GM19328 (cell line): ENCODE measurements around the gene SP140L.
A peak's percentile ranks its signal among the peaks of the same experiment; 100 is the strongest.
"Not testable (repeated sequence)": the region's sequence is repeated elsewhere in the genome, so short reads cannot be mapped to it uniquely, and the experiment has no call there.

Experiments used
- ATAC-seq: cut with Tn5 transposase; IDR thresholded peaks from one replicate; pipeline ENCODE4 v1.9.1; 2021; ENCODE audit warnings: mild to moderate bottlenecking, moderate library complexity; ENCODE audit not compliant: unreplicated experiment

The SP140L gene

DNA sequence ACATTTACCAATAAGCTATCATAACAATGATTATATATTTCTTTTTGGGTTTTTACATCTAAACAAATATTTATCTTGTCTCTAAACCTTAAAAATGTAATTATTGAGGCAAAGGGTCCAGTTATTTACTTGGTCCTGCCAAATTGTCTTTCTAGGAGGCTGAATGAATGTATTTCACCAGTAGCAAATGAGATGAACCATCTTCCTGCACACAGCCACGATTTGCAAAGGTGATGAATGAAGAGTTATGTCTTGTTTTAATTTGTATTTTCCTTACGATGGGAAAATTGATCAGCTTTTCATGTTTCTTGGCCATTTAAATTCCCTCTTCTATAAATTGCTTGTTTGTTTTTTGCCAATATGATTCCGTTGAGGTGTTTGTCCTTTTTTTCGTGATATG lies 90.4 kb downstream of the SP140L start:
- ATAC-seq, result no peak

DNA sequence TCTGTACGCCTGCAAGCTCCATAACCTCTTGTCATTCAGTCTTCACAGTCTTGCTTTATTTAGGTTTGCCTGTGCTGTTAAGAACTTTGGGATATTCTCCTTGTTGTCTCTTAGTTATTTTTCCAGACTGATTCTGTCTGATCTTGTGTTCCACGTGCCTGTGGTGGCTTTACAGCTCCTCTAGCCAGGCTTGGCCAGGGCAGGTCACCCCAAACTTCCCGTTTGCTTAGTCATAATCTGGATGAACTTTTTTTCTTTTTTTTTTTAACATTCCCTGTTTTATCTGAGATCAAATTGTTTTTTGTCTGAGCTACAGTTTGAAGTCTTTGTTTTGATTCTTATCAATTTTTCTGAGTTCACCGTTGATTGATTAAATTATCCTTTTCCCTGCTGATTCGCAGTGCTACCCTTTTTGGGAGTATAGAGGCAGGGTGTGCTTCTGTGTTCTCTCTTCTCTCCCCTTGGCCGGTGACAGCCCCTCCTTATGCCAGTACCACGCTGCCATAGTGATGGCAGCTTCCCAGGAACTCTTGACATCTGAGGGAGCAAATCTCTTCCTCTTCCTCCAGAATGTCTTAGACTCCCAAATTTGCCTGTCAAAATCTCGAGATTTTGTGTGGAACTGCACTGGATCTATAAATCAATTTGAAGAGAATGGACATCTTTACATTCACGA lies 91.5 kb downstream of the SP140L start:
- no peak for ATAC-seq

DNA sequence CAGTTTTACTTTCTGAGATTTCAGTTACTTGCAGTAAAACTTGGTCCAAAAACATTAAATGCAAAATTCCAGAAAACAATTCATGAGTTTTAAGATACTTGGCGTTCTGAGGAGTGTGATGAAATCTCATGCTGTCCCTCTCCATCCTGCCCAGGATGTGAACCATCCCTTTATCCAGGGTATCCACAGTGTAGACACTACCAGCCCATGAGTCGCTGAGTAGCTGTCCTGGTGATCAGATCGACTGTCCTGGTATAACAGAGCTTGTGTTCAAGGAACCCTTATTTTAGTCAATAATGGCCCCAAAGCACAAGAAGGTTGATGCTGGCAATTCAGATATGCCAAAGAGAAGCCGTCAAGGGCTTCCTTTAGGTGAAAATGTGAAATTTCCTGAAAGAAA lies 92.2 kb downstream of the SP140L start:
- no peak for ATAC-seq

DNA sequence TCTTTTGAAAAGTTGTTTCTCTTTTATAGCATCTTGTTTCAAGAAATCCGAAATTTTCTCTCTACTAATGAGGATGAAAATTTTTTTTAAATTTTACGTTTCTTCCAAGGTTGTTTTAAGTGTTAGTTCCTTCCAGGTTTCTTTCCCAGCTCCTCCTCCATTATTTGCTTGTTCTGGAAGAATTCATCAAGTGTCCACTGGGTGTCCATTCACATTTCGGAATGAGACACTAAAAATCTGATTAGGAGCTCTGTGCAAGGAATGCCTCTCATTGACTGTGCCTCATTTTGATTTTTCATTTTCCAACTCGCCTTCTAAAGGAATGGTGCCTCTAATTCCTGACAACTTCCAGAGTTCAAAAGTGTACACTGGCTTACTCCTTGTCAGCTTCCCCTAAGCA lies 95.2 kb downstream of the SP140L start:
- ATAC-seq, result no peak

DNA sequence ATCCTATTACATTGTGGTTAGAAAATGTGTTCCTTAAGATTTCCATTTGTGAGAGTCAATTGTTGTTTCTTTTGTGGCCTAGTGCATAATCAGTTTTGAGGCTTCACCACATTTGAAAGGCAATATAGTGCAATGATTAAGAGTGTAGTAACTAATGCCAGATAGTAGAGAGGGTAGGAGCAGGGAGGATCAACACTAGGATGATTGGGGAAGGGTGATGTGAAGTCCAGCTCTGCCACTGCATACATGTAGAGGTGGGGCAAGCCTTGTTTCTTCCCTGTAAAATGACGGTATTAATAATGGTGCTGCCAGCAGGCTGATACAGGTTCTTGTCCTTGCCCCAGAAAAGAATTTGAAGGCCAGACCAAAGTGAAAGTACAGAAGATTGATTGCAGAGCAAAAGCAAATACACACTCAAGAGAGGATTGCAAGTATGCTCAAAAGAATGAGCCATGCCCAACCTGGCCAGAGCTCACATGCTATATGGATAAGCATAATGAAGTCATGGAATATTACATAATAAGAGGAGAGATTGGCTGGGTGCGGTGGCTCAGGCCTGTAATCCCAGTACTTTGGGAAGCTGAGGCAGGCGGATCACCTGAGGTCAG lies 97.0 kb downstream of the SP140L start:
- ATAC-seq, result no peak

DNA sequence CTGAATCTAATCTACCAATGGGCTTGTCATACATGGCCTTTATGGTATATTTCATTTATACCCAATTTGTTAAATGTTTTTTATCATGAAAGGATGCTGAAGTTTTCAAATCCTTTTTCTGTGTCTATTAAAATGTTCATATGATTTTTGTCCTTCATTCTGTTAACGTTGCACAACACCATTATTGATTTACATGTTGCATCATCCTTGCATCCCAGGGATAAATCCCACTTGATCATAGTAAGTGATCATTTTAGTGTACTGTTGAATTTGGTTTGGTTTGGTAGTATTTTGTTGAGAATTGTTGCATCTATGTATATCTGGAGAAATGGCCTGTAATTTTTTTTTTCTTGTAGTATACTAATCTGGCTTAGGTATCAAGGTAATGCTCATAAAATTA lies 98.4 kb downstream of the SP140L start:
- no peak for ATAC-seq

DNA sequence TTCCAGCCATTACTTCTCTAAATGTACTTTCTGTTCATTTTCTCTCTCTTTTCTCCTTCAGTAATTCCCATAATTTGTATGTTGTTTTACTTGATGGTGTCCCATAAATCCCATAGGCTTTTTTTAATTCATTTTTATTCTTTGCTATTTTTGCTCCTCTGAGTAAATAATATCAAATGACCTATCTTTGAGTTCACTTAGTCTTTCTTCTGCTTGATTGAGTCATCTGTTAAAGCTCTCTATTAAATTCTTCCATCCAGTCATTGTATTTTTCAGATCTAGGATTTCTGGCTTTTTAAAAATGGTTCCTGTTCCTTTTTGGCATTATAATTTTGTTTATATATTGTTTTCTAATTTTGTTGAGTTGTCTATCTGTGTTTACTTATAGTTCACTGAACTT lies 102.5 kb downstream of the SP140L start:
- no peak for ATAC-seq

DNA sequence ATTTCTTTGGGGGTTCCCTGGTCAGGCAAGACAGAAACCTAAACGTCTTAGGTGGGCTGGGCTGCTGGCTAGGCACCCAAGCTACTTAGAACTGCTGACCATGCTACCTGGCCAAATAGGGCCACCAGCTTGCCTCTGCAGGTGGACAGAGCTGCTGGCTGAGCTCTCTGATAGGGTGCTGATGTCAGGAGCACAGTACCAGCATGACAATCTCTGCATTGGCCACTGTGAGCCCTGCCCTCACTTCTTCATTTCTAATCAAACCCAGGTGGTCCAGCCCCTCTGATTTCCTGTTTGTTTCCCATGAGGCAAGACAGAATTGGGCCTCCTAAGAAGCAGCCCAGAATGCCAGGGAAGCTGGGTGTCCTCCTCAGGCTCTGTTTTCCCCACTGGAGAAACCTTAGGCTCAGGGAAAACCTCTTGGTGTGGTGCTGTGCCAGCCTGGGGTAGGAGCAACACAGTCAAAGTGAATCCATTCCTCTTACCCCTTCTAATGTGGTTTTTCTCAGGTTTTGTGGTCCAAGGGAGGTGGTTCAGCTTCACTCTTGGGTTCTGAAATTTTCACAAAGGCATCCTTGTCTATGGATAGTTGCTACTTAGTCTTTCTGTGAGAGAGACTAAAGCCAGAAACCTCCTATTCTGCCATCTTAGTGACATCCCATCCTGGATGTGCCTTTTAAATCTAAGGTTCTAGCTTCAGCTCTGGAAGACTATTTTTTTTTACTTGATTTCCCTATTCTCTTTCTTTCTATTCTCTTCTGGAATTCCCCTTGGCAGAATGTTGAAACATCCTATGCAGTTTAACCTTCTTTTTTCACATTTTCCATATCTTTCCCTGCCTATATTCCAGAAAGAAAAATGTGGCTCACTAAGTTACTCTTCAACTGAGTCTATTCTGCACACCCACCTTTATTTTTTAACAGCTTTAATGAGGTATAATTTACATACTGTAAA lies 104.2 kb downstream of the SP140L start:
- no peak for ATAC-seq

DNA sequence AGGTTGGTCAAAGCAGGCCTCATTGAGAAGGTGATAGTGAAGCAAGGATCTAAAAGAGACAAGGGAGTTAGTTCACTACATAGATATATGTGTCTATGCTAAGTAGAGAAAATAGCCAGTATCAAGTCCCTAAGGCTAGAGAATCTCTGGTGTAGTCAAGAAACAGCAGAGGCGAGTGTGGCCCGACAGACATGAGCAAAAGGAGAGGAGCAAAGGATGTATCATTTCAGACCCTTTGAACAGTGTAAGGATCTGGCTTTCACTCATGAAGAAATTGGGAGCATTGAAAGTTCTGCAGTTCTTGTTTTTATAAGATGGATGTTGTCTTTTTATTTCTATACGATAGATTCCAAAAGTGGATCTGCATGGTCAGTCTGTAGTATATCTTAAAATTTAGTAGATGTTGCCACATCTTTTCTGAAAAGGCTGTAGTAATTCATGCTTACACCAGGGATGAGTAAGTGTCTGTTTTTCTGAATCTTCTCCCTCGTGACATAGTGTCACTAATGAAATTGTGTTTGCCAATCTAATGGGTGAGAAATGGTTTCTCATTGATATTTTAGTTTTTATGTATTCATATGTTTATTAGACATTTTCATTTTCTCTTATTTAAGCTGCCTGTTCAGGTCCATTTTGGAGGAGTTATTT lies 107.8 kb downstream of the SP140L start:
- no peak for ATAC-seq

DNA sequence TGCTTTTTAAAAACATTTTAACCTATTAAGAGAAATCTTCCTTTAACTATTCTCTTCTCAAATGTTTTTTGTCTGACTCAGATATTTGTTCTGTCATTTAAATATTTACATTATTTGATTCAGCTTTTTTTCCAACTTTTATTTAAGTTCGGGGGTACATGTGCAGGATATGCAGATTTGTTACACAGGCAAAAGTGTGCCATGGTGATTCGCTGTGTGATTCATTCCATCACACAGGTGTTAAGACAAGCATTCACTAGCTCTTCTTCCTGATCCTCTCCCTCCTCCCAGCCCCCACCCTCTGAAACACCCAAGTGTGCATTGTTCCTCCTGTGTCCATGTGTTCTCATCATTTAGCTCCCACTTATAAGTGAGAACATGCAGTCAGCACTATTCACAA lies 108.4 kb downstream of the SP140L start:
- no peak for ATAC-seq

DNA sequence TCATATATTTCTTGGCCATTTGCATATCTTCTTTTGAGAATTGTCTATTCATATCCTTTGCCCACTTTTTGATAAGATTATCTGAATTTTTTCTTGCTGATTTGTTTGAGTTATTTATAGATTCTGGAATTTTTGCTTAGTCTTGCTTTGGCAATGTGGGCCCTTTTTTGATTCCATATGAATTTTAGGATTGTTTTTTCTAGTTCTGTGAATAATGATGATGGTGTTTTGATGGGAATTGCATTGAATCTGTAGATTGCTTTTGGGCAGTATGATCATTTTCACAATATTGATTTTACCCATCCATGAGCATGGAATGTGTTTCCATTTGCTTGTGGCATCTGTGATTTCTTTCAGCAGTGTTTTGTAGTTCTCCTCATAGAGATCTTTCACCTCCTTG lies 112.1 kb downstream of the SP140L start:
- not testable (repeated sequence) for ATAC-seq

DNA sequence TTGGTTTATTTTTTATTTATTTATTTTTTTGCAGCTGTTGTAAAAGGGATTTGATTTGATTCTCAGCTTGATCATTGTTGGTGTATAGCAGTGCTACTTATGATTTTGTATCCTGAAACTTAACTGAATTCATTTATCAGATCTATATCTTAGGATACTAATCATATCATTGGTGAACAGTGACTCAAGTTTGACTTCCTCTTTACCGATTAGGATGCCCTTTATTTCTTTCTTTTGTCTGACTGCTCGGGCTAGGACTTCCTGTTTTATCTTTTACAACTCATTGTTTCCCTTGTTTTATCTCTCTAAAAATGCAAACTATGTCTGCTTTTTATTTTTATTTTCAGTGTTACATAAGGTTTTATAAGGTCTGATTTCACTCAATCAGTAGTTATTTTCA lies 112.6 kb downstream of the SP140L start:
- no peak for ATAC-seq

DNA sequence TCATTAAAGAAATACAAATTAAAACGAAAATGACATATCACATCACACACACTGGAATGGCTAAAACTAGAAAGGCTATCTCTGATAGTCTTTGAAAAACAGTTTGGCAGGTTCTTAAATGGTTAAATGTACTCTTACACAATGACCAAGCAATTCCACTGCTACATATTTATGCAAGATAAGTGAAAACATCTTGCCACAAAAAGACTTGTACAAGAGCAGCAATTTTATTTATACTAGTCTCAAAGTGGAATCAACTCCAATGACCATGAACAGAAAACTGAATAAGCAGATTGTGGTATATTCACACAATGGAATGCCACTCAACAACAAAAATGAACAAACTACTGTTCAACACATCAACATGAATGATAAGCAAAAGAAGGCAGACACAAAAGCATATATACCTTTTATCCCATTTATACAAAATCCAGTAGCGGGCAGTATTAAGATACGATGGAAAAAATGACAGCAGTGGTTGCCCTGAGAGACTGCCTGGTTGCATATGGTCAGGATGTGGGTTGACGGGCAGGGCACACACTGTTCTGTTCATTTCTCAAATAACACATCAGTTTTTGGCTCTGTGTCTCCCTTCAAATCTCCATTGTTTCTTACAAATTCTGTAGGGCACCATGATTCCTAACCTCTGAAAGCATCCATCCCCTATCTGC lies 114.4 kb downstream of the SP140L start:
- ATAC-seq, result no peak

DNA sequence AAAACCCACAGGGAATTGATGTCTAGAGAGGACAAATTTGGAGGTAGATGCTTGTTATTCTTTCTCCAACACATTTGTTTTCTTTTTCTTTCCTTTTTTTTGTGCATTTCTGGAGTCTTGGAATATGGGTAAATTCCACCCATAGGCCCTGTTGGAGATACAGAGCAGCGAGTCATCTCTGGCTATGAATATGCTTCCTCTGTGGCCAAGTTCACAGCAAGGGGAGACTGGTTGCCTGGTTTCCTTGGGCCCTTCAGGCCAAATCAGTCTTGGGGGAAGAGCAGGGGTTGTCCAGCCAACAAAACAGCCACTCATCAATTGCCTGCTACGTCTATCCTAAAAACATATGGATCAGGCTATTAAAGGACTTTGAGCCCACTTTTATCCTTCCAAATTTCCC lies 116.5 kb downstream of the SP140L start:
- no peak for ATAC-seq

DNA sequence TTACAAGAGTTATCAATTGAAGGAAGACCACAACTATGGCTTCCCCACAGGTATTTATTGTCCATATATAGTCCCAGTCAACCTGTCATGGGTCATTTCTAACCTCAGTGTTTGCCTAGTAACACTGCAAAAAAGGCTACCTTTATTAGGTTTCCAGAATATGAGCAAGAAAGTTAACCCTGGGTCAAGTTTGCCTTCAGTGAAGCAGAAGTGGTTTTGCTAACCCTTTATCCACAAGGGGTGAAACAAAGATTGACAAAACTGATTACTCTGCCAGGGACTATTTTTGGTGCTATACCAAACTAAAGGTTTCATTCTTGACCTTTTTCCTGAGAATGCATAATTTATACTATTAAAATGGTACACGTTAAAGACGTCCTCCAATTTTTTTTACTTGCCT lies 117.8 kb downstream of the SP140L start:
- ATAC-seq, result no peak

DNA sequence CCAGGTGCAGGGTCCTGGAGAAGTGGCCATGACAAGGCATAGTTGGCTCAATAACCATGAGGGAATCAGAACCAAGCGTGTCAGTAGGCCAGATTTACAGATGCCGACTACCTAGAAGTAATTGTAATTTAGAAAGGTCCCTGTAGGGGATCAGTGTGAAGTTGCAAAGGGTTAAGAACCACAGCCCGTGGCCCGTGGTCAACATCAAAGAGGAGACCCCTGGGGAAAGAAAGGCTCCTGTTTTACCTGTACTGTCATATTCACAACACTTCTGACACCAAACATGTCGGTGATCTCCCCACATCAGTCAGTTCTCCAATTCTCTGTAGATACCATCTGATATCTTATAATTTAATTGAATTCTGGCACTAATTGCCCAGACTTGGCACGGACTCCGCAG lies 120.0 kb downstream of the SP140L start:
- no peak for ATAC-seq

DNA sequence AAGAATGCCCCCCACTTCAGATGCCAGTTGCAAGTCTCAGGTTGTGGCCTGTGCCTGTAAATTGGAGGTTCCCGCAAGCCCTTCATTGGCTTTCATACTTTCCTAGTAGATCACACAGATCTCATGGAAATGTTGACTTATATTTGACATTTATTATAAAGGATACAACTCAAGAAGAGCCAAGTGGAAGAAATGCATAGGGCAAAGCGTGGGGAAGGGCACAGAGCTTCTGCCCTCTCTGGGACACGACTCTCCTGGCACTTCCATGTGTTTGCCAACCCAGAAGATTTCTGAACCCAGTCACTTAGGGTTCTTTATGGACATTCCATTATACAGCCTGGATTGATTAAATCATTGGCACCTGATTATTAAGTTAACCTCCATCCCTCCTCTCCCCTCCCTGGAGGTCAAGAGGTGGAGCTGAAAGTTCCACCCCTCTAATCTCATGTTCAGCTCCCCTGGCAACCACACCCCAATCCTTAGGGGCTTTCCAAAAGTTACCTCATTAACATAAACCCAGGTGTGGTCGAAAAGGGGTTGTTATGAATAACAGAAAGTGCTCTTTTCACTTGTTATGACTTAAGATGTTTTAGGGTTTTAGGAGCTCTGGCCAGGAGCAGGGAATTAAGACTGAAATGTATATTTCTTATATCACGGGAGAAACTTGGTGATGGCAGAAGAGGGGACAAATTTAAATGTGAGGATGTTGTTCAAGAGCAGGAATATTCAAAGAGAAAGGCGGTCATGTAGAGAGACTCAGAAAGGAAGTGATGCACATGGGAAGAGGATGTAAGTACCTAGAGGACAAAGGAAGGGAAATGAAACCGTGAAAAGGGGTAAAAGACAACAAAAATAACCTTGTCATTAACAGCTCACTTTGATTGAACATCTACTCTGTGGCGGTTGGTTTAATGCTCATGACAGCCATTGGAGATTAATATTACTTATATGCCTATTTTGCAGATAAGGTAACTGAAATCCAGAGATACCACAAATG lies 120.8 kb downstream of the SP140L start:
- ATAC-seq, result peak; percentile 66

DNA sequence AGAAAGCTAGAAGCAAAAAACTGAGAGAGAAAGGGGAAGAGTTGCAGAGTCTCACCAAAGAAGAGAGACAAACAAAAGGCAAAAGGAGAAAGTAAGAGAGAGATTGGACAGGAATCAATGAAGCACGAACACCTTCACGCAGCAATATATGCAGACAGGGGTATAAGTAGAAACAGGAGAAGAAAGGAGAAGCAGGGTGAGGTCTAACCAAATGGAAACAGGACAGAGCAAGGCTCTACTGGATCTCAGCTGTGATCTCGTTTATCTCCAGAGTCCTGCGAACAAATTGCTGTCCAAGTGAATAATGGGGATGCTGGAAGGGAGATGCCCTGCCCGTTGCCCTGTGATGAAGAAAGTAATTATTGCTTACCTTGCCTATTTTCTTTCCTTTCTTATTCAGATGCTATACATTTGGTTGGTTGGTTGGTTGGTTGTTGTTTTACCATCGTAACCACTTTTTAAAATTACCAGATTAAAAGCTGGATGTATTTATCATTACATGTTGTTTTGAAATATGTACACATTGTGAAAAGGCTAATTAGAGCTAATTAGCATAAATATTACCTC lies 123.0 kb downstream of the SP140L start:
- no peak for ATAC-seq

DNA sequence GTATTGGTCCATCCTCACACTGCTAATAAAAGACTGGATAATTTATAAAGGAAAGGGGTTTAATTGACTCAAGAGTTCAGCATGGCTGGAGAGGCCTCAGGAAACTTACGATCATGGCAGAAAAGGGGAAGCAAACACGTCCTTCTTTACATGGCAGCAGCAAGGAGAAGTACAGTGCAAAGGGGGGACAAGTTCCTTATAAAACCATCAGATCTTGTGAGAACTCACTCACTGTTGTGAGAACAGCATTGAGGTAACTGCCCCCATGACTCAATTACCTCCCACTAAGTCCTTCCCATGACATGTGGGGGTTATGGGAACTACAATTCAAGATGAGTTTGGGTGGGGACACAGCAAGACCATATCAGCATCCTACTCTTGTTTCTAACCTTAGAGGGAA lies 126.0 kb downstream of the SP140L start:
- no peak for ATAC-seq
